GM13977 (cell line): Measurements from ENCODE around the gene TMEM171.
A peak's percentile ranks its signal among the peaks of the same experiment; 100 is the strongest.

ENCODE experiments used
- DNase-seq: peaks from one replicate; pipeline ENCODE4 v3.0.0; 2012; ENCODE audit warnings: low spot score
- CTCF ChIP-seq: IDR thresholded peaks from 2 replicates; pipeline ENCODE4 v1.5.1; 2012; ENCODE audit warnings: mild to moderate bottlenecking, control low read depth; ENCODE audit not compliant: insufficient read depth; ENCODE audit errors: extremely low read depth, missing control alignments
- in situ Hi-C: fragments of 300-500 bp; cut with MboI; formaldehyde crosslinking; loops from one replicate; pipeline ENCODE4 v1.12.0; 2022; ENCODE audit warnings: low sequenced_read_pairs, low pct_unique_long_range_greater_than_20kb, mixed read lengths, inconsistent platforms; ENCODE audit not compliant: unreplicated experiment

Gene TMEM171

GRCh38 chr5:73135429-73136054 lies 15.2 kb downstream of the TMEM171 start:
- in situ Hi-C loops: no loop called here
- no peak for DNase-seq
- peak; percentile 18 for TF ChIP-seq CTCF

- no peak for TF ChIP-seq CTCF
- in situ Hi-C loops: no loop called here
These were observed 15.7 kb downstream of the TMEM171 start for GRCh38 chr5:73136055-73136562.

GRCh38 chr5:73137563-73138530 lies 17.5 kb downstream of the TMEM171 start:
- DNase-seq: no peak
- in situ Hi-C loops: no loop called here
- no peak for TF ChIP-seq CTCF

More at GRCh38 chr5:73136055-73136562, 15.7 kb downstream of the TMEM171 start:
- DNase-seq: no peak

- TF ChIP-seq CTCF: no peak
- no peak for DNase-seq
- in situ Hi-C loops: no loop called here
These were observed 19.1 kb downstream of the TMEM171 start for GRCh38 chr5:73139485-73139884.

- DNase-seq: no peak
- no peak for TF ChIP-seq CTCF
- in situ Hi-C loops: no loop called here
These were observed 20.4 kb downstream of the TMEM171 start for GRCh38 chr5:73140801-73141200.

- no peak for DNase-seq
- no peak for TF ChIP-seq CTCF
- in situ Hi-C loops: no loop called here
These were observed 21.7 kb downstream of the TMEM171 start for GRCh38 chr5:73142035-73142434.
